GM18526 (cell line): ENCODE data around the gene ATP2C2.

ENCODE experiments used
- POLR2A ChIP-seq: IDR thresholded peaks from 3 replicates; pipeline ENCODE4 v1.6.1; 2011; ENCODE audit not compliant: insufficient read length; ENCODE audit errors: extremely low read depth

Gene ATP2C2

GRCh38 chr16:84446084-84446483, 77.7 kb downstream of the ATP2C2 start:
- no peak for TF ChIP-seq POLR2A

GRCh38 chr16:84446596-84447392, 78.5 kb downstream of the ATP2C2 start:
- no peak for TF ChIP-seq POLR2A

- no peak for TF ChIP-seq POLR2A
Measured at GRCh38 chr16:84448444-84448843, 80.1 kb downstream of the ATP2C2 start.

- no peak for TF ChIP-seq POLR2A
Measured at GRCh38 chr16:84449156-84450140, 81.1 kb downstream of the ATP2C2 start.

GRCh38 chr16:84450176-84450865, 82.0 kb downstream of the ATP2C2 start:
- TF ChIP-seq POLR2A: no peak

GRCh38 chr16:84451781-84452180, 83.4 kb downstream of the ATP2C2 start:
- no peak for TF ChIP-seq POLR2A

- no peak for TF ChIP-seq POLR2A
Measured at GRCh38 chr16:84453061-84453752, 84.9 kb downstream of the ATP2C2 start.

GRCh38 chr16:84454611-84455010, 86.3 kb downstream of the ATP2C2 start:
- no peak for TF ChIP-seq POLR2A

GRCh38 chr16:84455031-84455430, 86.7 kb downstream of the ATP2C2 start:
- TF ChIP-seq POLR2A: no peak

GRCh38 chr16:84458606-84459532, 90.5 kb downstream of the ATP2C2 start:
- TF ChIP-seq POLR2A: no peak

GRCh38 chr16:84459533-84459894, 91.2 kb downstream of the ATP2C2 start:
- no peak for TF ChIP-seq POLR2A

GRCh38 chr16:84459941-84460405, 91.6 kb downstream of the ATP2C2 start:
- TF ChIP-seq POLR2A: no peak

GRCh38 chr16:84460406-84461028, 92.2 kb downstream of the ATP2C2 start:
- no peak for TF ChIP-seq POLR2A

GRCh38 chr16:84461029-84461412, 92.7 kb downstream of the ATP2C2 start:
- TF ChIP-seq POLR2A: no peak
